Endothelial cell of umbilical vein (primary cell): ENCODE results near the gene KCNB1. TPM values are rescaled to one million over a fixed set of nuclear protein-coding genes. Genes with fewer than 3 reads are reported as not detected.

Experiments
- BruUV-seq: library from RNA; stranded (reverse); fragments of 400-500 nt; replicated peaks from 2 replicates; lab custom pipeline; 2021; lab: Mats Ljungman, UMichigan
- CTCF ChIA-PET: fragments of 300-600, 350-600 bp; sonication (Branson Sonifier 250); formaldehyde crosslinking; loops from one replicate; lab custom pipeline; 2021; ENCODE audit warnings: antibody characterized with exemption, inconsistent platforms; lab: Charles Lee
- POLR2A ChIA-PET: fragments of 300-600, 350-600 bp; sonication (Branson Sonifier 250); formaldehyde crosslinking; loops from one replicate; lab custom pipeline; 2021; ENCODE audit warnings: antibody characterized with exemption, inconsistent platforms; lab: Charles Lee
- DNase-seq: peaks from one replicate; pipeline ENCODE4 v3.0.0-alpha.2; 2011; ENCODE audit warnings: low read depth, low spot score
- FAIRE-seq: peaks from 2 replicates; lab custom pipeline; 2011; peaks lifted over from hg19 to GRCh38; lab: Jason Lieb, UNC
- H2AFZ ChIP-seq: 2 replicates; pipeline ENCODE4 v1.6.0; 2012; ENCODE audit warnings: low read depth, low read length, control low read depth, inconsistent platforms
- H3K27ac ChIP-seq: 2 replicates; pipeline ENCODE4 v1.5.1; 2011; ENCODE audit warnings: low read depth, mild to moderate bottlenecking, control low read depth, low read length, moderate library complexity; ENCODE audit not compliant: insufficient read depth
- H3K27me3 ChIP-seq, 2 experiments: 2 replicates each; pipeline versions ENCODE4 v1.6.0 to v1.6.1; 2011; ENCODE audit warnings: low read length in 2 of 2, mixed read lengths in 1 of 2; ENCODE audit not compliant: control insufficient read depth in 2 of 2, insufficient read depth in 2 of 2
- H3K36me3 ChIP-seq, 2 experiments: 2 replicates in 1 of 2; 3 replicates in 1 of 2; pipeline ENCODE4 v1.5.1; 2011; ENCODE audit warnings: low read length in 2 of 2, mild to moderate bottlenecking in 1 of 2, moderate library complexity in 1 of 2; ENCODE audit not compliant: control insufficient read depth in 2 of 2, insufficient read depth in 2 of 2; ENCODE audit errors: extremely low read depth in 1 of 2
- H3K4me1 ChIP-seq: 3 replicates; pipeline ENCODE4 v1.5.1; 2011; ENCODE audit warnings: mild to moderate bottlenecking, low read length; ENCODE audit not compliant: control insufficient read depth, insufficient read depth; ENCODE audit errors: extremely low read depth
- H3K4me2 ChIP-seq: 2 replicates; pipeline ENCODE4 v1.6.1; 2011; ENCODE audit warnings: low read length, control low read depth, mixed read lengths; ENCODE audit not compliant: insufficient read depth
- H3K4me3 ChIP-seq, 3 experiments: fragments of 200-600 bp in 1 of 3; sonication (generic), shearing (Covaris generic) in 1 of 3; replicated peaks in 1 of 3; 2 replicates each; pipeline ENCODE4 v1.5.1; 2011 to 2016; ENCODE audit warnings: control low read depth in 3 of 3, low read length in 3 of 3, mild to moderate bottlenecking in 2 of 3, inconsistent platforms in 1 of 3, low read depth in 1 of 3, moderate library complexity in 1 of 3; ENCODE audit not compliant: insufficient read depth in 1 of 3
- H3K79me2 ChIP-seq: 2 replicates; pipeline ENCODE4 v1.6.0; 2012; ENCODE audit warnings: low read length, inconsistent platforms; ENCODE audit not compliant: control insufficient read depth, insufficient read depth
- H3K9ac ChIP-seq: replicated peaks from 2 replicates; pipeline ENCODE3; 2011; ENCODE audit warnings: low read length, control low read depth; ENCODE audit not compliant: insufficient read depth; ENCODE audit errors: extremely low read depth
- H3K9me1 ChIP-seq: replicated peaks from 3 replicates; pipeline ENCODE4 v1.6.0; 2011; ENCODE audit warnings: mild to moderate bottlenecking, low read length; ENCODE audit not compliant: control insufficient read depth, insufficient read depth; ENCODE audit errors: extremely low read depth
- H3K9me3 ChIP-seq: replicated peaks from 2 replicates; pipeline ENCODE4 v1.5.1; 2012; ENCODE audit warnings: low read length, inconsistent platforms; ENCODE audit not compliant: control insufficient read depth, insufficient read depth
- H4K20me1 ChIP-seq: replicated peaks from 2 replicates; pipeline ENCODE3; 2011; ENCODE audit warnings: mild to moderate bottlenecking, low read length; ENCODE audit not compliant: control insufficient read depth, insufficient read depth; ENCODE audit errors: extremely low read depth
- CTCF ChIP-seq, 2 donors: IDR thresholded peaks; 1 replicate in 1 of 2; 2 replicates in 1 of 2; pipeline ENCODE4 v1.5.1; 2011; ENCODE audit warnings: low read length in 2 of 2, mild to moderate bottlenecking in 2 of 2, moderate library complexity in 2 of 2, control low read depth in 1 of 2, inconsistent platforms in 1 of 2, low read depth in 1 of 2; ENCODE audit not compliant: insufficient read depth in 1 of 2; ENCODE audit errors: extremely low read depth in 1 of 2
- EZH2 ChIP-seq: IDR thresholded peaks from 2 replicates; pipeline ENCODE4 v1.6.1; 2012; ENCODE audit warnings: borderline replicate concordance, low read depth, mild to moderate bottlenecking, moderate library complexity, low read length, inconsistent platforms; ENCODE audit not compliant: severe bottlenecking
- FOS ChIP-seq: IDR thresholded peaks from 2 replicates; pipeline ENCODE4 v1.6.1; 2011; ENCODE audit warnings: mild to moderate bottlenecking, low read length, moderate library complexity, borderline replicate concordance; ENCODE audit not compliant: insufficient read depth
- GATA2 ChIP-seq: IDR thresholded peaks from 2 replicates; pipeline ENCODE4 v1.7.0; 2011; ENCODE audit warnings: low read depth, mild to moderate bottlenecking, moderate library complexity, mixed read lengths, low read length; ENCODE audit not compliant: insufficient read length, insufficient read depth
- JUN ChIP-seq: IDR thresholded peaks from 2 replicates; pipeline ENCODE4 v1.6.1; 2011; ENCODE audit warnings: borderline replicate concordance, low read depth; ENCODE audit not compliant: insufficient read length, insufficient read depth
- MAX ChIP-seq: IDR thresholded peaks from 2 replicates; pipeline ENCODE4 v1.6.1; 2011; ENCODE audit not compliant: insufficient read depth, insufficient read length
- MYC ChIP-seq: IDR thresholded peaks from one replicate; pipeline ENCODE4 v1.6.1; 2011; ENCODE audit warnings: mild to moderate bottlenecking, low read depth, low read length
- POLR2A ChIP-seq: IDR thresholded peaks from 2 replicates; pipeline ENCODE4 v1.6.1; 2012; ENCODE audit warnings: low read depth, mild to moderate bottlenecking, control low read depth, low read length
- POLR2AphosphoS5 ChIP-seq: IDR thresholded peaks from 2 replicates; pipeline ENCODE4 v1.6.1; 2012; ENCODE audit warnings: low read depth, mild to moderate bottlenecking, control low read depth, low read length, moderate library complexity; ENCODE audit not compliant: insufficient read depth
- dilution Hi-C: fragments of 300-500 bp; cut with MboI; formaldehyde crosslinking; loops from one replicate; pipeline ENCODE4 v1.15.0; 2019; ENCODE audit warnings: low sequenced_read_pairs; ENCODE audit not compliant: extremely low pct_ligation_motif_present
- intact Hi-C: fragments of 100-400 bp; cut with micrococcal nuclease; formaldehyde crosslinking; loops from one replicate; pipeline ENCODE4 v1.10.0; 2022
- polyA plus RNA-seq, 4 experiments: library from polyadenylated mRNA; depleted of rRNA in 3 of 4; stranded (reverse) in 3 of 4; unstranded in 1 of 4; fragments of >200 nt; gene quantifications; 2 replicates each; pipeline versions ENCODE4 v1.2.1 to v1.2.3, GENCODE V29; 2011 to 2012; ENCODE audit warnings: missing spikeins in 1 of 4
- total RNA-seq: library from RNA; stranded (reverse); gene quantifications from 2 replicates; pipeline ENCODE4 v1.2.3, GENCODE V29; 2021

The KCNB1 gene
- total and polyA plus RNA-seq, 2 donors (not counting 3 experiments of a cell fraction or from before 2014, with no cell fraction given), result not detected

DNA sequence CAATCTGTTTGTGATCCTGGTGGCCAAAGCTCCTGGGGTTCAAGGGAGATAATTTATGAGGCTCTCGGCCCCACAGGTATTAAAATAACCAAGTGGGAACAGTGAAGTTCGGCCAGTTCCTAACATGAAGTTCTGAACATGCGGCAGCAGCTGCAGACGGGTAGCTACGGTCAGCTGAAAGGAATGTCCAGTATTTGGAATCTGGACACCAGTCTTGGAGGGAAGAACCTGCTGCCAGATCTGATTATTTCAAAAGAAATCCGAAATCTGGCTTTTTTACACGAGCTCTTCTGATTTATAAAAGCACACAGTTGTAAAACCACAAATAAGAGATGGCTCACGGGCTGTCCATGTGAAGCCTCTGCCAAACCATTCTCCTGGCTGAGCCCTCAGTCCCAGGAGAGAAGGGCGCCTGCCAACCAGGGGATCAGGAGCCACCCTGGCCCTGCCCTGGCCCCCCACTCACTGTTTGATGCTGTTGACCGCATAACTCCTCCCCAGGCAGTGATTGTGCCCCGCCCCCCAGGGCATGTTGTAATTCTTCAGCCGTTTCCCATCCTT lies 28.2 kb upstream of the KCNB1 start:
- Histone ChIP-seq H4K20me1 (no peaks in the 10 kb centered on the region), H3K4me2 (no peak overlapping the region), H3K27ac (no peak overlapping the region), H3K79me2 (no peaks in the 10 kb centered on the region), H3K4me3 (no peak overlapping the region), H3K9ac (no peak overlapping the region), H2AFZ (no peak overlapping the region), H3K27me3 (peaks cover 4 to 5% of the 10 kb centered on the region in 2 experiments), H3K9me3 (no peaks in the 10 kb centered on the region), H3K36me3 (no peaks in the 10 kb centered on the region), H3K4me1 (no peaks in the 10 kb centered on the region), H3K9me1 (no peaks in the 10 kb centered on the region)
- ChIA-PET POLR2A (no interaction called here), CTCF (interaction anchor here (6.5 kb wide), 1 partner anchor 179 kb away, joined by 77 read pairs; no protein-coding TSS in a partner anchor)
- BruUV-seq, result no TSS peak
- TF ChIP-seq CTCF (IDR thresholded peaks at IDR 0.05; ENCODE audit: extremely low read depth in 1 of 2, insufficient read depth in 1 of 2, low read depth in 1 of 2, low read length in 2 of 2) (no peak), EZH2 (no peak), MYC (no peak), MAX (no peak), FOS (no peak), POLR2AphosphoS5 (no peak), GATA2 (no peak), POLR2A (no peak), JUN (no peak)
- DNase-seq (no peak), FAIRE-seq (no peak)
- intact Hi-C loops (no loop called here), dilution Hi-C loops (no loop called here)
